GM19467 (cell line): ENCODE measurements around the gene CCNY.
"Not testable (repeated sequence)": the region's sequence is repeated elsewhere in the genome, so short reads cannot be mapped to it uniquely, and the experiment has no call there.

ENCODE experiments used
- ATAC-seq: cut with Tn5 transposase; IDR thresholded peaks from one replicate; pipeline ENCODE4 v1.9.1; 2021; ENCODE audit warnings: mild to moderate bottlenecking, moderate library complexity; ENCODE audit not compliant: unreplicated experiment

The CCNY gene

DNA sequence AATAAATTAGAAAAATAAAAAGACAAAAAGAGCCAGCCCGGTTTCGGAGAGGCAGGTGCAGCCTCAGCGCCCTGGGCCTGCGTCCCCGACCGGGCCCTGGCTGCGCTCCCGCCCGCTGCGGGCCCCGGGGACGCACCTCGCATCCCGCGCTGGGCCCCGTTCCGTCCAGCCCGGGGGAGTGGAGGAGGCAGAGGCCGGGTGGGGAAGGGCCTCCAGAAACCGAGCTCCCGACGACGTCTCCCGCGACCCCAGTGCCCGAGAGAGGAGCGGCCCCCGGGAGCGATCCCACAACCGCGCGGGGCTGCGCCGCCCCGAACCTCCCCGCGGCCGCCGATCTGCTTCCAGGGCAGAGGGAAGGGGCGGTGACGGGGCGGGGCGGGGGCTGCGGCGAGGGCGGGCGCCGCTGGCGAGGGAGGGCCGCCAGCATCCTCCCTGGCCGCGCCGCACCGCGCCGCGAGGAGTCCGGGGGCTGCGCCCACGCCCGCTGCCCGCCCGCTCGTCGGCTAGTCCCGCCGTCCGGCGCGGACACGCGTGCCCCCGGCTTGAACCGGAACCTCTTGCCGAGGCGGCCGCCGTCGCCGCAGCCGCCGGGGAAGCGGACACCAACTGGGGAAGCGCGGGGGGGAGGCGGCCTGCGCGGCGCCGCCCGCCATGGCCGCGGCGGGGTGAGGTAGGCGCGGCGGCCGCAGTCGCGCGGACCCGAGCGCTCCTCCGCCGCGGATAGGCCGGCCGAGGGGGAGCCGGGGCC lies at the start of gene CCNY:
CCNY (plus strand) TSS at position 426 of the 748 bp plus-strand sequence. CDS start 545 bp downstream, outside the sequence.
- peak; percentile 63 for ATAC-seq

DNA sequence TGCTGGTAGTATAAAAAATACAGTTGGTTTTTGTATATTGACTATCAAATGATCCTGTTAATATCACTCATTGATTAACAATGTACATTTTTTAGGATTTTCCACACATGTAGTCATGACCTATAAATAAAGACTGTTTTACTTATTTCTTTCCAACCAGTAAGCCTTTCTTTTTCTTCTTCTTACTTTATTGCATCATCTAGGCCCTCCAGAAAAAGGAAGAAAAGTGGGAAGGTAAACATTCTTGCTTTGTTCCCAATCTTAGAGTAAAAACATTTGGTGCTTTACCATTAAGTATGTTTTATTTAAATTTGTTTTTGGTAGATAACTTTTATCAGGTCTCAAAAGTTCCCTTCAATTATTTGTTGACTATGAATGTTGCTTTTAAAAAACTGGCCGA lies 47.1 kb upstream of the CCNY start:
- ATAC-seq: no peak

DNA sequence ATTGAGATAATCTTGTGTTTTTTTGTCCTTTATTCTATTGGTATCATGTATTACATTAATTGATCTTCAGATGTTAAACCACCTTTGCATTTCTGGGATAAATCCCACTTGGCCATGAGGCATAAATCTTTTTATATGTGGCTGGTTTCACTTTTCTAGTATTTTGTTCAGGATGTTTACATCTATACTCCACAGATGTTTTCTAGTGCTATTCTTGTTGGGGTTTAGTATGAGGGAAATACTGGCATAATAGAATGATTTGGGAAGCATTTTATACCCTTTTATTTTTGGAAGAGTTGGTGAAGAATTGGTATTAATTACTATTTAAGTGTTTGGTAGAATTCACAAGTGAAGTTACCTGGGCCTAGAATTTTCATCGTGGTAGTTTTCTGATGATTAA lies 41.8 kb upstream of the CCNY start:
- no peak for ATAC-seq

DNA sequence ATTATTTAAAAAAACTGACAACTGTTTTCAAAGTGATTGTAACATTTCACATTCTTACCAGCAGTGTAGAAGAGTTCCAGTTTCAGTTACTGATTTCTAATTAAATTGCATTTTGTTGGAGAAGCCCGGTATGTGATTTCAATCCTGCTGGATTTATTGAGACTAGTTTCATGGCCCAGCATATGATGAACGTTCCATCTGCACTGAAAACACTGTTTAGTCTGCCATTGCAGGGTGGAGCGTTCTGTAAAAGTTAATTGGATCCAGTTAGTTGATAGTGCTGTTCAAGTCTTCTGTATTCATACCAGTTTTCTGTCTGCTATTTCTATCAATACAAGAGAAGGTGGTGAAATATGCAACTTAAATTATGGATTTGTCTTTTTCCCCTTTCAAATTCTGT lies 37.3 kb upstream of the CCNY start:
- no peak for ATAC-seq

DNA sequence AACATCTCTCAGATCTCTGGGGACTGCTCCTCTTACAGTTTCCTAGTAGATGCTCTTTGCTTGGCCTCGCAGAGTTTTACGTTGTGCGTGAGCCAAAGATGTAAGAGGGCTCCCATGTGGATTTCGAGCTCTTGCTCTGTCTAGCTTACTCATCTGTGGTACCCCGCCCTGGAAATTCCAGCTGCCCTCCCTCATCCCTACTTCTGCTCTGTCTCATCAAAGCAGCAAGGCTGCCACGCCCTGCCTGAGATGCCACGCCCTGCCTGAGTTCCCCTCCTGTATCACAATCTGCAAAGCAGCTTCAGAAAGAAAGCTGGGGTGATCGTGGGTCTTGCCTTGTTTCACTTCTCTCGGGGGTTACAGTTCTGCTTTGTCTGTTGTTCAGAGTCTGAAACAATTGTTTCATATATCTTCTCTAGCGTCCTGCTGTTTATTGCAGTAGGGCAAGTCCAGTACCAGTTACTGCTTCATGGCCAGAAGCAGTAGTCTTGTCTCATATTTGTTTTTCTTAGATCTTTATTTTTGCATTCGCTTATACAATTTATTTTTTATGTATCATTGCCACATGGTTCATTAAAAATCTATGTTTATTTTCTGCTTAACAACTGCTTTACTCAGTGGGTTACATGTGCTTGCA lies 36.1 kb upstream of the CCNY start:
- peak; percentile 82 for ATAC-seq

DNA sequence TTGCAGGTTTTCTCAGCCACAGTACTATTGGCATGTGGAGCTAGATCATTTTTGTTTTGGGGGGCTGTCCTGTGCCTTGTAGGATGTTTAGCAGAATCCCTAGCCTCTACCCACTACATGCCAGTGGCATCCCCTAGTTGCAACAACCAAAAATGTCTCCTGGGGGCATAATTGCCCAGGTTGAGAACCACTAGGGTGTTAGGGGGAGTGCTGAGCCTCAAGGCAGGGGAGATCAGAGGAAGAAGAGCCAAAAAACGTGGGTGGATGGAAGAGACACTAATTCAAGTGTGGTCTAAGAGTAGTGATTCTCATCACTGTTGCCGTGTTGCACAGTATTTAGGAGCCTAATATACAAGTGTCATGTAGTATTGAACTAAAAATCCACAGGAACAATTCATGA lies 31.7 kb upstream of the CCNY start:
- no peak for ATAC-seq

DNA sequence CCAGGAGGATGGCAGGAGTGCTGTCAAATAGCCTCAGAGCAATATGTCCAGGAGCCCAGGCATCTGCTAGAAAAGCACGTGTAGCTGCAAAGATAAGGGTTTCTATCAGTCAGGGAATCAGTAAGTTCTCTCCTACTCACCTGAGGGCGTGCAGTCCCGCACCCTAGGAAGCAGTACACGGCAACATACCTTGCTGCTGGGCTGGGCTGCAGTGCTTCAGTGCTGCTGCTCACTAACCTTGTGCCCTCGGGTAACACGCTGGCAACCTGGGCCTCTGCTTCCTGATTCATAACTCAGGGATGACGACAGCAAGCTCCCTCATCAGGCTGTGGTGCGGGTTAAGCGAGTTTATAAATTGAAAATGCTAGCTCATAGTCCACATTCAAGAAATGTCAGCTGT lies 29.5 kb upstream of the CCNY start:
- ATAC-seq: no peak

DNA sequence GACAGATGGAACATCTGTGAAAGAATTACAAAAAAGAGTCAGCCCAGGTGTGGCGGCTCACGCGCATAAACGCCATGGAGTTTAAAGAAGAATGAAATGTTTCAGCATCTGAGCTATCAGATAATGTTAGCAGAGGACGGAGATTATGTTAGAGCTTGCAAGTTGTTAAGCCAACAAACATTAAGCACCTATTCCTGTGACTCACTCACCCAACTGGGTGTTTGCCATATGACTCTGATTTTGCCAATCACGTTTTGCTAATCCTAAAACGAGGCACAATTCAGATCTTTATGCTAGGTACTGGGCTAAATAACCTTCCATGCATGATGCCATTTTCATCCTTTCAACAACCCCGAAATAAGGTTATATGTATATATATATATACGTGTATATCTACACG lies 29.0 kb upstream of the CCNY start:
- no peak for ATAC-seq

DNA sequence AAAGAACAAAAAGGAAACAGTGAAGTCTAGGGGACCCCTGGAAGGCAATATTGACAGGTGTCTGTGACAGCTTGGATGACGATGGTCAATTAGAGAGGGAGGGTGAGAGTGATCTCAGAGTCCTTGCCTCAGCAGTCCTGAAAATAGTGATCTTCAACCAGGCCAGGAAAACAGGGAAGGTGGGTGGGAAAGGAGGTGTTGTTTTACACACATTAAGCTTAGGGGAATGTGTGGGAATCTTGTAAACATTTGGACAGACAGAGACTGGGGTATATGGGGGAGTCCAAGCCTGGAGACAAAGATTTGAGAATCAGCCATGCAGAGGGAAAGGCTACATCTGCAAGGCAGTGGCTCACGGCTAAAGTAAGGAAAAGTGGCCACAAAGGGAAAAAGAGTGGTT lies 27.5 kb upstream of the CCNY start:
- no peak for ATAC-seq

DNA sequence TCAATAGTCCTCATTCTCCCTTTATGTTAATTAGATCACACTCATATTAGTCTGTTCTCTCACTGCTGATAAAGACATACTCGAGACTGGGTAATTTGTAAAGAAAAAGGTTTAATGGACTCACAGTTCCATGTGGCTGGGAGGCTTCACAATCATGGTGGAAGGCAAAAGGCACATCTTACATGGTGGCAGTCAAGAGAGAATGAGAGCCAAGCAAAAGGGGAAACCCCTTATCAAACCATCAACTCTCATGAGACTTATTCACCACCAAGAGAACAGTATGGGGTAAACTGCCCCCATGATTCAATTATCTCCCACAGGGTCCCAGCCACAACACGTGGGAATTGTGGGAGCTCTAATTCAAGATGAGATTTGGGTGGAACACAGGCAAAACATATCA lies 22.2 kb upstream of the CCNY start:
- not testable (repeated sequence) for ATAC-seq

DNA sequence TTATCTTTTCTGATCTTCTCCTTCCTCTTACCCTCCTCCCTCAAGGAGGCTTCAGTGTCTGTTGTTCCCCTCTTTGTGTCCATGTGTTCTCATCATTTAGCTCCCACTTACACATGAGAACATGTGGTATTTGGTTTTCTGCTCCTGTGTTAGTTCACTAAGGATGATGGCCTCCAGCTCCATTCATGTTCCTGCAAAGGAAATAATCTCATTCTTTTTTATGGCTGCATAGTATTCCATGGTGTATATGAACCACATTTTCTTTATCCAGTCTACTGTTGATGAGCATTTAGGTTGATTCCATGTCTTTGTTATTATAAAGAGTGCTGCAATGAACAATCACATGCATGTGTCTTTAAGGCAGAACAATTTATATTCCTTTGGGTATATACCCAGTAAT lies 21.1 kb upstream of the CCNY start:
- not testable (repeated sequence) for ATAC-seq

DNA sequence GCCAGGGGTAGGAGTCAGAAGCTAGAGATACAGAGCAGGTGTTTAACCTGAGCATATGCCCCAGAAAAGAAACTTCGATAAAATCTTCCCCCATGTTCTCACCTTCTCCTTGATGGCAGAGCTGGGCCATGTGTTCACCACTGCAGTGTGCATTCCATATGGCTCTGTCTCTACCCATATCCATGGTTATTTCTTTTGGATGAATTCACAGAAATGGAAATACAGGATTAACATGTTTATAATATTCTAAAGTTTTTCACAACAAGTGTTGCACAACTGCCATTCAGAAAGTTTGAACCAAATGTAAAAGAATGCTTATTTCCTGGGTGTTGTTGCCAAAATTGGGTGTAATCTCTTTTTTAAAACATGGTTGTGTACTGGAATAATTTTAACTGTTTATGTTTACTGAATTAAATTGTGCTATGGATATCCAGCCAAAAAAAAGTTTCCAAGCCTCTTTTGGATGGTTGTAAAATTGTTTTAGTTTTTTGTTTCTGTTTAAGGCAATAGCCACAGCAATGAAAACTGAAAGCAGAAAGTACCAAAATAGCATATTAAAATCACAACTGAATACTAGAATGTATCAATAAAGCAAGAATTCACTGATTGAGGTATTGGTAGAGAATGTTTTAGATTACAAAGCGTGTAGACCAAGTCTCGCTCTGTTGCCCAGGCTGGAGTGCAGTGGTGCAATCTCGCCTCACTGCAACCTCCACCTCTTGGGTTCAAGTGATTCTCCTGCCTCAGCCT lies 19.9 kb upstream of the CCNY start:
- no peak for ATAC-seq

DNA sequence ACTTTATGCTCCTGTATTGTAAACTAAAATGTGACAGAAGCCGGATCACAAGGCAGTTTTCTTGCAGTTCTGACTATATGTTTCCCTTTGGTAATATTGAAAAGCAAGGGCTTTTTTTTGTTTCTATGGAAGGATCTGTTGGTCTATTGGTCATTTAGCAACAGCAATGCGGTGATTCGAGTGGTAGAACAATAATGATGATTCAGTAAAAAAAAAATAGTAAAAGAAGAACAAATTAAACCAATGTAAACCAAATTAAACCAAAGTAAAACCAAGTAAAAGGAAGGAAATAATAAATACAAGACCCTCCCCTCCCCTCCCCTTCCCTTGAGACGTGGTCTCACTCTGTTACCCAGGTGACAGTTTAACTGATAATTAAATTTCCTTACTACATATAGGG lies 17.8 kb upstream of the CCNY start:
- ATAC-seq: no peak

DNA sequence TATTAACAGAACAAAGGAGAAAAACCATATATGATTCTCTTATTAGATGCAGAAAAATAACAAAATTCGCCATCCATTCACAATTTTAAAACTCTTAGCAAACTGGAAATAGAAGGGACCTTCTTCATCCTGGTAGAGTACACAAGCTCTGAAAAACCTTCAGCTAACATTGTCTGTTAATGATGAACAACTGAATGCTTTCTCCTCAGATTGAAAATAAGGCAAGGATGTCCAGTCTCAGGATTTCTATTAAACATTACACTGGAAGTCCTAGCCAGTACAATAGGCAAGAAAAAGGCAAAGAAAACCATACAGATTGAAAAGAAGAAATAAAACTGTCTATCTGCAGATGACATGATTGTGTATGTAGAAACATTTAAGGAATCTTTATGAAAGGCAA lies 16.0 kb upstream of the CCNY start:
- ATAC-seq: no peak

DNA sequence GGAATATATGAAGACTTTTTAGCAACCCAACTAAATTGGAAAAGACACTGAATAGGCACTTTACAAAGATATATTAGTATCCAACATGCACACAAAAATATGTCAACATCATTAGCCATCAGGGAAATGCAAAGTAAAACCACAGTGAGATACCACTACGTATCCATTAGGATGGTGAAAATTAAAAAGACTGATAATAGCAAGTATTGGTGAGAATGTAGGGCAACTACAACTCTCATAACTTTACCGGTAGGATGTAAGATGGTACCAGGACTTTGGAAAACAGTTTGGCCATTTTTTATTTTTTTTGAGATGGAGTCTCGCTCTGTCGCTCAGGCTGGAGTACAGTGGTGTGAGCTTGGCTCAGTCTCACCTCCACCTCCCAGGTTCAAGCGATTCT lies 13.7 kb upstream of the CCNY start:
- ATAC-seq: no peak

DNA sequence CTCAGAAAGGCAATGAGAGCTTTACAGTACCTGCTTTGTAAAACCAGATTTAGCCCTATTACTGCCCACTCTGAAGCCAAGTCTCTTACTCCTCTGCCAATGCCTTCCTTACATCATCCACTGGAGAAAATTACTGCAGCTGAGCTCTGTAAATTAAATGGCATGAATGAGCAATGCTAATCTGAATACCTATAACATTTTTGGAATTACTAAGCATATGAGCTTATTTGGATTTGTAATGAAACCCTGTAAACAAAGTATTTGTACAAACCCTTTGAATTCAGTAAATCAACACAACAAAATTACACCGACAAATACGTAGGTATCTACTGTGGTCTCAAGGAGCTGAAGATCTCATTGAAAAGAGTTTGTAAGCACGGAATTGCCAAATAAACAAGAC lies 12.1 kb upstream of the CCNY start:
- ATAC-seq: no peak

DNA sequence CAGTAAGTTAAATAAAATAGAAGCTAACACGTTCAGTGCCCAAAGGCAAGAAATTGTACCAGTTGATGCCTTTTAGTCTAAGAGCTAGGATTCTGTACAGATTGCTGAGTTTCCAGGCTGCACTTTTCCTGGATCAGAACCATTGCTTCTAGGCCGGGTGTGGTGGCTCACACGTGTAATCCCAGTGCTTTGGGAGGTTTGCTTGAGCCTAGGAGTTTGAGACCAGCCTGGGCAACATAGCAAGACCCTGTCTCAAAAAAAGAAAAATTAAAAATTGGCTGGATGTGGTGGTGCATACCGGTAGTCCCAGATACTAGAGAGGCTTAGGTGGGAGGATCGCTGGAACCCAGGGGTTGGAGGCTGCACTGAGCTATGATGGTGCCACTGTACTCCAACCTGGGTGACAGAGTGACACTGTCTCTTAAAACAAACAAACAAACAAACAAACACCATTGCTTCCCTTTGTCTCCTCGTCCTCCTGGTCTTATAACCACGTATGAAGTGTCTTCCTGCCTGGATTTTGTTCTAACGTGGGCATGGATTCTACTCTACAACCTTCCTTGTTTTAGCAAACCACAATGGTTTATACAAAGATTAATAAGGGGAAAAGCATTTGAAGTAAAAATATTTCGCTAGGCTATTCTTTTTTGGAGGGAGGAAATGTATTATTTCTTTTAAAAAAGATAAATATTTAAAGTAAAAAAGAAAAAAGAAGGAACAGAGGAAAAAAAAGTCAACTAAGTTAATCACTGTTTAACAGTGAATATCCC lies 9.7 kb upstream of the CCNY start:
- ATAC-seq: no peak

DNA sequence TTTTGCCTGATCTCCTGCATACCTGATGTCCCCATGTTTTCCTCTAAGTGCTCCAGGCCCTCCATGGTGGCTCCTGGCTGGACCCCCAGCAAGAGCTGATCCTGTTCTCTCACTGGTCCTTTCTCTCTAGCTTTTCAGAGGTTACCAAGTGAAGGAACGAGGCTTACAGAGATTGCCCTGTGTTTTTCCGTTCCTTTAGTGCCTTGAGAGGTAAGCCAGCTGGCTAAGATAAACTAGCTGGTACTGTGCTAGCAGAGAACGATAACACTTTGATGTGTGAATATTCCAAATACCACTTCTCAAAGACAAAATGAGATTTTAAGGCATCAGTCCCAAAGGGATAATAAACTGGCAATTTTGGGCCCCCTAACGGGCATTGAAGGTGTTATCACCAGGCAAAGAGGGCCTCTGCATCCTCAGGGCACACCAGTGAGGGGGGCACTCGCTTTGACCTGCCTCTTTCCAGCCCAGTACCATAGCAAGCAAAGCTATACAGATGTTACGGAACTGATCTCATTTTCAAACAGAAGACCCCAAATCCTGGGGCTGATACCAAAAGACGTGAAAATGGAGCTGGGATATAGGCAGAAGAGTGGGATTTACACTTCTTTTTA lies 8.4 kb upstream of the CCNY start:
- no peak for ATAC-seq

DNA sequence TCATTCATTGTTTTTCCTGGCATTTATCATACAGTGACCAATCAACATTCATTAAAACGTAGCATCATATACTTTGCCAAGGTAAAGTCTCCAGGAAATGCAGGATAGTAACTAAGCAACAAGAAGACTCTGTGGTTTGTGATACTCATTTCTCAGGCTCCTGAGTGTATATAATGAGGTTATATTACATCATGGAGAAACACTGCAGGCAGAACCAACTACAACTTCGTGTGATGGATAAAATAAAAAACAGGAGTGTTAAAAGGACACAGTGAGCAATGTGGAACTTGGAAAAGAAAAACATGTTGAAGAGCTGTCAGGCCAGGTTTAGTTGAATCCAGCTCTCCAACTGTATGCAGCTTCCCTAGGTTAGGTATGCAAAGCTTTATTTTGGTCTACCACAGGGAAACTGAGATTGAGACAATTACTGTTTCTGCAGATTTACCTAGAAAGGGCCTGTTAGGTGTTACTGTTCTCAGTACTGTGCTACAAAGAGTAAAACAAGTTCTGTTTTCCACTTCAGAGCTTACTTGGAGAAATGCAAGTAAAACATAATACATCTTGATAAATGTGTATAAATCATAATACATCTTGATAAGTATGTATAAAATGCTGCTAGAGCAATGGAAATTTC lies 7.8 kb upstream of the CCNY start:
- ATAC-seq: no peak

DNA sequence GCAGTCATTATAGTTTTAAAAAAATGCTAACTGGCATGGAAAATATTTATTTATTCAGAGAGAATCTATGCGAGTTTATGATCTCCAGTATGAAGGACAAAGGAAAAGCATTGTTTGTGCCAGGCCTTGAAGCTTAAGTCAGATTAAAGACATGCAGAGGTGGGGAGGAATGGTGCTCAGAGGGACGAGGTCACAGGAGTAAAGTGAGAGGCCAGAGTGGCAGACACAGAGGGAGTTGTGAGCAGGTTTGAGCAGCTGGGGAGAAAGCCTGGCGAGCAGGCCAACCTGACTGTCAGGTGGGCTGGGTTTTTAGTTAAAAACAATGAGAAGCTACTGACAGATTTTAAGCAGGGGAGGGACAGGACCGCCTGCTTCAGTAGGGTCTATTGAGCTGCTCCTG lies 6.8 kb upstream of the CCNY start:
- no peak for ATAC-seq
